ENCODE results near the gene RASIP1.

RASIP1 gene

DNA sequence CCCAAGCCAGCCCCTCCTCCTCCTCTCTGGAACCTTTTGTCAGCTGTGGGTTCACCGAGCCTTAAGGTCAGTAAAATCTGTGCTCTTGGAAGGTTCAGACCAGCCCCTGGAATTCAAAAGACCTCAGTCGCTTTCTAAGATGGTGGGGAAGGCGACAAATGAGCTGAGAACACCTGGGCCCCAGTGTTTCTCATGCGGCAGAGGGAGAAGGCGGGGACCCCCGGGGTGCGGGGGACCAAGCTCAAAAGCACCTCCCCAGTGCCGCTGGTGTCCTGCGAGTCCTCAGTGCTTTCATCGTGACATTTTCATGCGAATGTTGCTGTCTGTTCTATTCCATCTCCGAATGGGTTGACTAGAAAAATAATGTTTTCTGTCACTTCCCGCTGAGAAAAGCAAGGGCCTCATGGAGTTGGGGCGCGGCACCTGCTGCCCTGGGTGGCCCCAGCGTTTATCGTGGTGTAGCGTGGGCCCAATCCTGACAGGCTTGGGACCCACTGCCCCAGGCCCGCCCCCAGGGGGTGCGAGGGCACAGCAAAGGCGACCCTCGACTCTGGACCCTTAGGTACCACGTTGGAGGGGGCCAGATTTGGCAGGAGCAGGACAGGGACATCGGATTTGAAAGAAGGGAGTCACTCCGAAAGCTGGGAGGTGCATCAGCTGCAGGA is 66.8 kb downstream of the RASIP1 start:
- DNase-seq (ENCODE audit: low spot score): no peak

DNA sequence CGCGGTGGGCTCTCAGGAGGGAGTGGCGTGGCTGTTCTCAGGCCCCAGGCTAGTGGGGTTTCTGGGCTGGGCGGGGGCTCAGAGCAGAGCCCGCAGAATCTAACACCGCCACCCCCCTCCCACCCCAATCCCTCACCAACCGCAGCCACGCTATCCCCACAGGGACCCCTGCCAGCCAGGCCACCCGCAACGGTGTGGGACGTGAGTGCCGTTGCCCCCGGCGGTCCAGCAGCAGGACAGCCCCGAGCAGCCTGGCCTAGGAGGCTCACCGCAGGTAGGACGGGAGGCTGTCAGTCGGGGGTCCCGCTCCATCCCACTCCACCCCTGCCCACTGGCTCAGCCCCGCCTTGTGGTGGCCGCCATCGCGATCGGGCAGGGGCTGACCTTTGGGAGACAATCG is 67.4 kb downstream of the RASIP1 start, which contains the start of gene NTN5:
Gene NTN5 (minus strand): TSS at position 24 of the 400 bp plus-strand sequence. CDS start 2,031 bp downstream, outside the sequence.
- no peak for DNase-seq (ENCODE audit: low spot score)

DNA sequence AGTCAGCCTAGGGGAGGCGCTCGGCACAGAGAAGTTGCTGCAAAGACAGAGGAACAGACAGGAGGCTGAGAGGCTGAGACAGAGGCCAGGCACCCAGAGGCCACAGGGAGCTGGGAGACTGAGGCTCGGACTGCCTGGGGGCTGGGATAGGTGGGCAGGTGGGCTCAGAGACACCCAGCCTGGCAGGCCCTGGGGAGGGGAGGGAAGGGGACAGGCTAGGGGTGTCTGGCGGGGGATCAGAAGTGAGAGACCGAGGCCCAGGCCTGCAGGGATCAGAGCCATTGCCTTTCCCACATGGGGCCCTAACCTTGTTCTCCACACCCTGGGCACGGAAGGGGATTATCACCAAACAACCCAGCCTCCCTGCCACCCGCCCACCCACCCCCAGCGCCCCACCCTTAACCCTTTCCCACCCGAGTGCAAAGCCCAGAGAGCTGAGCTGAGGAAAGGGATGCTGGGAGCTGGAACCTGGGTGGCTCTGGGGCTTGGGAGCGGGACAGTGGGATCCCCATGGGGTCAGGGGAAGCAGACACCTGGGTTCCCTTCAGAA is 68.9 kb downstream of the RASIP1 start:
- no peak for DNase-seq (ENCODE audit: low spot score)

DNA sequence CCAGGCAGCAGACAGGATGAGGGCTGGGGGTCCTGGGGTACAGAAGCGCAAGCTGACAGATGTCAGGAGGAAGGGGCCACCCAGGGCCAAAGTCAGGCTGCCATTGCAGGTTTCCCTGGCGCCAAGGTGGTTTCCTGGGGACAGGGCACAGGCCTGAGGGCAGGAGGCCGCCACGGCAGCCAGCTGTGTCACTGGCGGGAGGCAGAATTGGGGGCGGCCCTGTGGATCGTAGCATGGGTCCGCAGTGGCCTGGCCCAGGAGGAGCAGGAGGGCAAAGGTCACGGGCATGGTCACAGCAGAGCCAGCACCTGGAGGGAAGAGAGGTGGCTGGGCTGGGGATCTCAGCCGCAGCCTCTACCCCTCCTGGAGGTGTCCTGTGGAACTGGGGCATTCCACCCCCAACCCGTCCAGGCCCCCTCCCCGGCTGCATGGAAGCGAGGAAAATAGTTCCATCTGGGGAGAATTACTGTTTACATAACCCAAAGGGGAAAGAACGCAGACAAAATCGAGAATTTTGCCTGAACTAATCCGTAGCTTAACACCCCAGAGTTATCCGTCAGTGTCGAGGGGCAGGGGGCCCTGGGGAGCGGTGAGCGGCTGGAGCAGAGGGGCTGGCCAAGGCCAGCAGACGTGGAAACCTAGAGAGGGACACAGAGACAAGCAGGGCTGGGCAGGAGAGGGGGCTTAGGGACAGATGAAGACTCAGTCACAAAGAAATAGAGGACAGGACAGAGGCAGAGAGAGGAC is 69.5 kb downstream of the RASIP1 start:
- no peak for DNase-seq (ENCODE audit: low spot score)

All from iPS-NIHi11 (cell line).